Measurements from ENCODE around the gene SCAF8.

DNA sequence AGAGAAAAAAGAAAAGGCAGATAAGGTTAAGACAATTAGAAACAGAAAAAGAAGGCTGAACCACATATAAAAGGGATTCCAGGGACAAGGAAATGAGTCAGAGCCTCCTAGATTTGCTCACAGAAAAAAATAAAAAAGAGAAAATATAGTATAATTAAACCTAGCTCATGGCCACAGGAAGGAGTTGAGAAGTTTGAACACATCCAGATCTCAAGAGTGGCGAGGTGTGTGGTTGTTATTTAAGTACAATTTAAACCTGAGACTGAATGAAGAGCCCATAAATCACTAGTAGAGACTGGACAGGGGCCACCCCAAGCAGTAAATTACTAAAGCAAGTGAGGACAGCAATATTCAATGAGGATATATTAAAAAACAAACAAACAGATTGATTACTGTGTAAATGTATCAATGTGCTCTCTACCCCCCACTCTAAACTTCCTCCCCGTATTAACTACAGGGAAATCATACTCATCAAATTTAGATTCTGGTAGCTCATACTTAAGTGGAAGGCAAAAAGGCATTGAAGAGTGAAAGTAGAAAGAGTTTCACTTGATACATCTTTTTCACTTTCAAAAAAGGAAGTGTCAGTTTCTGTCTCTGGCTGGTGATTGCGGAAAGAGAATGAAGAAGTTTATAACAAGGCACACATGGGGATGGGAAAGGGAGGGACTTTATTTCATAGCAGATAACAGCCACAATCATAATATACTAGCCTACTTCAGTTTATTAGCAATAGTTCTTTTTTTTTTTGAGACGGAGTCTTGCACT, 49.3 kb upstream of the SCAF8 start:
- TF ChIP-seq, protein P1, sequence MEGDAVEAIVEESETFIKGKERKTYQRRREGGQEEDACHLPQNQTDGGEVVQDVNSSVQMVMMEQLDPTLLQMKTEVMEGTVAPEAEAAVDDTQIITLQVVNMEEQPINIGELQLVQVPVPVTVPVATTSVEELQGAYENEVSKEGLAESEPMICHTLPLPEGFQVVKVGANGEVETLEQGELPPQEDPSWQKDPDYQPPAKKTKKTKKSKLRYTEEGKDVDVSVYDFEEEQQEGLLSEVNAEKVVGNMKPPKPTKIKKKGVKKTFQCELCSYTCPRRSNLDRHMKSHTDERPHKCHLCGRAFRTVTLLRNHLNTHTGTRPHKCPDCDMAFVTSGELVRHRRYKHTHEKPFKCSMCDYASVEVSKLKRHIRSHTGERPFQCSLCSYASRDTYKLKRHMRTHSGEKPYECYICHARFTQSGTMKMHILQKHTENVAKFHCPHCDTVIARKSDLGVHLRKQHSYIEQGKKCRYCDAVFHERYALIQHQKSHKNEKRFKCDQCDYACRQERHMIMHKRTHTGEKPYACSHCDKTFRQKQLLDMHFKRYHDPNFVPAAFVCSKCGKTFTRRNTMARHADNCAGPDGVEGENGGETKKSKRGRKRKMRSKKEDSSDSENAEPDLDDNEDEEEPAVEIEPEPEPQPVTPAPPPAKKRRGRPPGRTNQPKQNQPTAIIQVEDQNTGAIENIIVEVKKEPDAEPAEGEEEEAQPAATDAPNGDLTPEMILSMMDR (IDR thresholded peaks at IDR 0.05) = no peak
- TF ChIP-seq POLR2A (IDR thresholded peaks at IDR 0.05) = no peak
